Measurements from ENCODE around the gene PTPRJ. TPM values are rescaled to one million over a fixed set of nuclear protein-coding genes. Genes with fewer than 3 reads are reported as not detected.

Gene PTPRJ
- total and polyA plus RNA-seq, 7 donors = 2.4 to 23.3 (median 10.2) TPM

DNA sequence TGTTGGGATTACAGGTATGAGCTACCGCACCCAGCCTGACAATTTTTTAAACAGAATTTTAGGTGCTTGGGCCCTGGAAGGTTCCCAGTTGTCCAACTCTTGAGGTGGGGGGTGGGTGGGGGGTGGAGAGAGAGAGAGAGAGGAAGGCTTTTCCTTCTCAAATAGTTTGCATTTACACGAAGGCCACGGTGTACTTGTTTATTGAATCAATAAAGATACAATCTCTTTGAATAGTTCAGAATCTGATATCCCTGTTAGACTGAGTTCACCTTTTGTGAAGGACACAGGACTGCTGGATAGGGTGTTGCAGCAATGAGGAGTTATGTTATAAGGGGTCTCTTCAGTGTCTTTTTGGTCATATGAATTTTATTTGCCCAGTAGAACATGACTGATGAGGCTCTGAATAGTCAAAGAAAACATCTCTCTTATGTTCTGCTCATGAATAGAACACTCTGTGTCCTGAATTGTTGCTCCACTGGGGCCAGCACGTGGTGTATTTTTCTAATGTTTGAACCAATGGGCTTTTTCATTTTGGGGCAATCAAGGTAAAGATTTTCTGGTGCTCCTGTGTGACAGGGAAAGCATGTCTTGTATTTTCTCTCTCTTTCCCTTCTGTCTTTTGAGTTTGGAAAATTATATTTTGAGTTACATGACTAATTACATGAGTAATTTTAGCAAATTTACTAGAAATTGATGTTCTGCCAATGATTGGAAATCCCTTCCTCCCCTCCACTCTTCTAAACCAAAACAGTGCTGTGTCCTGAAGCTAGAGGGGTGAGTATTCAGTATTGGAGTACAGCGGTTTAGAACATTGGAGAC lies 61.7 kb downstream of the PTPRJ start:
- Histone ChIP-seq H3K27ac (peak overlapping the region in 3 of 4 donors; percentile 9 to 25 (median 24)), H3K27me3 (no peaks in the 10 kb centered on the region), H3K36me3 (no peaks in the 10 kb centered on the region), H3K9me3 (no peaks in the 10 kb centered on the region), H3K4me1 (peaks cover 0 to 5% (median 0%) of the 10 kb centered on the region in 4 donors), H3K4me3 (no peak overlapping the region)
- intact Hi-C loops (cut with DNase I) = no loop called here
- no peak for DNase-seq
- no peak for TF ChIP-seq POLR2A (IDR thresholded peaks at IDR 0.05)
- WGBS, 2 donors = 77 to 84% methylated on average over 5 of the region's 5 CpGs

DNA sequence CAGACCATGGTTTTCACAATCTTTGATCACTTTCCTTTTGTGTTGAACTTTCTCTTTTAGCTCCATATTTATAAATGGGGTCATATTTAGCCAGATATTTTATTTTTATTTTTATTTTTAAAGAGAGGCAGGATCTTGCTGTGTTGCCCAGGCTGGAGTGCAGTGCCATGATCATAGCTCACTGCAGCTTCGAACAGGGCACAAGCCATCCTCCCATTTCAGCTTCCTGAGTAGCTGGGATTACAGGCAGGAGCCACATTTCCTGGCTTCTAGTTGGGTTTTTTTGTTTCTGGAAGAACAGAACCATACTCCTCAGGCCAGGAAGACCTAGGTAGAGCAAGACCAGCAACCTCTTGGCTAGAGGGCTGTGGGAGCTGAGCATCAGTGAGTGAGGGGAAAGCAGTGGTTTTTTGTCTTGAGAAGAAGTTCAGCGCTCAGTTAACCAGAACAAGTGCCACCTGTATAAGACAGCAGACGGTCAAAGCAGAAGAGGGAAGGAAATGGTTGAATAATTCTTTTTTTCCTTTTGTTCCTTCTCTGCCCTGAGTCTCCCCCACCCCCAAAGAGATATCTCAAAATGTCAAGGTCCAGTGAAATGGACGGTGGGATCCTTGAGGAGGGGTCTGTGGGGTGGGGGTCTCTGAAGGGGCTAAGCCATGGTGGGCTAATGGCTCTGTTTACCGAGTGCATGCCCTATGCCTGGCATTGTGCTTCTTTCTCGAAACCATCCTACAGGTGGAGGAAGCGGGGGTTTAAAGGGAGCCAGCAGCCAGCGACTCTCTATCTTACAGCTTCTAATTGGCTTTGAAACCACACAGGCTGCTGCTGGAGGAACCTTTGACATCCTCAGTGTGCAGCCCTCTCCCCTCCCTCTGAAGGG lies 63.0 kb downstream of the PTPRJ start:
- Histone ChIP-seq H3K4me1 (peaks cover 0 to 5% (median 0%) of the 10 kb centered on the region in 4 donors), H3K27me3 (no peaks in the 10 kb centered on the region), H3K9me3 (no peaks in the 10 kb centered on the region), H3K27ac (peak overlapping the region in 3 of 4 donors; percentile 24 to 40 (median 25)), H3K4me3 (no peak overlapping the region), H3K36me3 (no peaks in the 10 kb centered on the region)
- 54 to 87% methylated on average over 8 of the region's 8 CpGs for WGBS, 2 donors
- intact Hi-C loops (cut with DNase I) = no loop called here
- DNase-seq = no peak
- TF ChIP-seq POLR2A (IDR thresholded peaks at IDR 0.05) (no peak), EP300 (IDR thresholded peaks at IDR 0.05) (no peak), POLR2AphosphoS5 (IDR thresholded peaks at IDR 0.05) (no peak)
- TF ChIP-seq, protein P1, sequence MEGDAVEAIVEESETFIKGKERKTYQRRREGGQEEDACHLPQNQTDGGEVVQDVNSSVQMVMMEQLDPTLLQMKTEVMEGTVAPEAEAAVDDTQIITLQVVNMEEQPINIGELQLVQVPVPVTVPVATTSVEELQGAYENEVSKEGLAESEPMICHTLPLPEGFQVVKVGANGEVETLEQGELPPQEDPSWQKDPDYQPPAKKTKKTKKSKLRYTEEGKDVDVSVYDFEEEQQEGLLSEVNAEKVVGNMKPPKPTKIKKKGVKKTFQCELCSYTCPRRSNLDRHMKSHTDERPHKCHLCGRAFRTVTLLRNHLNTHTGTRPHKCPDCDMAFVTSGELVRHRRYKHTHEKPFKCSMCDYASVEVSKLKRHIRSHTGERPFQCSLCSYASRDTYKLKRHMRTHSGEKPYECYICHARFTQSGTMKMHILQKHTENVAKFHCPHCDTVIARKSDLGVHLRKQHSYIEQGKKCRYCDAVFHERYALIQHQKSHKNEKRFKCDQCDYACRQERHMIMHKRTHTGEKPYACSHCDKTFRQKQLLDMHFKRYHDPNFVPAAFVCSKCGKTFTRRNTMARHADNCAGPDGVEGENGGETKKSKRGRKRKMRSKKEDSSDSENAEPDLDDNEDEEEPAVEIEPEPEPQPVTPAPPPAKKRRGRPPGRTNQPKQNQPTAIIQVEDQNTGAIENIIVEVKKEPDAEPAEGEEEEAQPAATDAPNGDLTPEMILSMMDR (IDR thresholded peaks at IDR 0.05) = no peak

DNA sequence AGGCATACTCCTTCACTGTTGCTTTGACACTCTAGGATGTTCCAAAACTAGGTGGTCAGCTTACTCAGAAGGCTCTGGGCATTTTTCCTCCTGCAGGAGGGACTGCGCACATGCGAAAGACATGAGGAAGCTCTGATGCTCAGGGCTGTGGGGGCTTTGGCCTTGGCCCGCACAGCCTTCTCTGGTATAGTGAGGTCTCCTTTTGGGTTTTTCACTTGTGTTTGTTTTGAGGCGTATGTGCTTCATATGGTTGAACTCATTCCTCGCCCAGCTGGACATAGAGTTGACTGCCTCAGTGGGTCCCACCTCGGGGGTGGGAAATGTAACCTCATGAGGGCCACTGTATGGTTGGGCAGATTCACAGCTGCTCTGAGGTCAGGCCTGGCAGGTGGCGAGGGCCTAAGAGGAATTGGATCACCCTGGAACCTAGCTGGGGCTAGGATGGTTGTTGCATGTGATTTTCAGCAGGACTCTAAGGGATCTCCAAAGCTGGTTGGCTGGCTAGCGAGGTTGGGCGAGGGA lies 63.7 kb downstream of the PTPRJ start:
- intact Hi-C loops (cut with DNase I) = no loop called here
- TF ChIP-seq POLR2AphosphoS5 (IDR thresholded peaks at IDR 0.05) = no peak
- no peak for TF ChIP-seq POLR2A (IDR thresholded peaks at IDR 0.05)
- no peak for TF ChIP-seq EP300 (IDR thresholded peaks at IDR 0.05)
- TF ChIP-seq, protein P1 (IDR thresholded peaks at IDR 0.05) = no peak
- H3K9me3 ChIP-seq = no peaks in the 10 kb centered on the region
- no peak for DNase-seq
- 75 to 96% methylated on average over 9 of the region's 9 CpGs for WGBS, 2 donors
- peaks cover 0 to 5% (median 0%) of the 10 kb centered on the region in 4 donors for H3K4me1 ChIP-seq
- H3K4me3 ChIP-seq = no peak overlapping the region
- no peaks in the 10 kb centered on the region for H3K36me3 ChIP-seq
- H3K27me3 ChIP-seq = no peaks in the 10 kb centered on the region
- H3K27ac ChIP-seq = peak overlapping the region in 3 of 4 donors; percentile 20 to 40 (median 24)

DNA sequence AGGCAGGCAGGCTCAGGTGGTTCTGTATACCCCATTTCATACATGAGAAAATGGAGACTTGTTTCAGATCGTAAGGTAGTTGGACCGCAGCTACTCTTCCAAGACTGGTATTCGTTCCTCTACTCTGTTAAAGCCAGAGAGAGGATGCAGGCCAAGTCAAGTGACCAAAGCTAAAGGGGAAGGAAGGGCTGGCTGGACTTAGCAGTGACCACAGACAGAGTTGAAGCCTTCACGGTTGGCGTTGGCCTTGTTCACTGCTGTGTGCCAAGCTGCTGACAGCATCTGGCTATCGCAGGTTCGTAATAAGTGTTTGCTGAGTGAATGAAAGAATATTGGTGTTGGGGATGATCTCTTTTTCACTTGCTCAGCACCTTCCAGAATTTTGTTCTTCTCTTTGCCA lies 64.2 kb downstream of the PTPRJ start:
- peaks cover 0 to 5% (median 0%) of the 10 kb centered on the region in 4 donors for H3K4me1 ChIP-seq
- intact Hi-C loops (cut with DNase I) = no loop called here
- H3K27me3 ChIP-seq = no peaks in the 10 kb centered on the region
- no peak for DNase-seq
- H3K4me3 ChIP-seq = no peak overlapping the region
- TF ChIP-seq, protein P1 (IDR thresholded peaks at IDR 0.05) = no peak
- TF ChIP-seq POLR2A (IDR thresholded peaks at IDR 0.05) (no peak), EP300 (IDR thresholded peaks at IDR 0.05) (no peak), POLR2AphosphoS5 (IDR thresholded peaks at IDR 0.05) (no peak)
- 82 to 89% methylated on average over 7 of the region's 7 CpGs for WGBS, 2 donors
- peak overlapping the region in 3 of 4 donors; percentile 20 to 40 (median 24) for H3K27ac ChIP-seq
- no peaks in the 10 kb centered on the region for H3K36me3 ChIP-seq
- no peaks in the 10 kb centered on the region for H3K9me3 ChIP-seq

DNA sequence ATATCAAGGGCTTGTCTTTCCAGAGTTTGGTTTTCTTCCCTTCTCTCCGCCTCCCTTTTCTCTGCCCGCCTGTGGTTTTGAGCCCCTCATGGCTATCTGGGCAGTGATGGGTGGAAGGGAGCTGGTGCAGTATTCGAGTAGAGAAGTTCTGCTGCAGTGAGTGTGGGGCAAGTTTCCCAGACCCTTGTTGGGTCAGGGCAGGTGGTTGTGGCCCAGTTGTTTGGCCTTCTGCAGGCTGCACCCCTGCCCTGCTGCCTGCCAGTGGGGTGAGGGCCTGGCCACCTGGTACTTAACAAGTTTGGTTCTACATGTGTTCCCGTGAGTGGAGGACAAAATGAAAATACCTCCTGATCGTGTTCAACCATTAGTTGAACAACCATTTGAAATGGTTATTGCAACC lies 65.2 kb downstream of the PTPRJ start:
- intact Hi-C loops (cut with DNase I) = no loop called here
- no peaks in the 10 kb centered on the region for H3K27me3 ChIP-seq
- TF ChIP-seq, protein P1 (IDR thresholded peaks at IDR 0.05) = no peak
- no peak for TF ChIP-seq POLR2A (IDR thresholded peaks at IDR 0.05)
- TF ChIP-seq EP300 (IDR thresholded peaks at IDR 0.05) = no peak
- no peak for TF ChIP-seq POLR2AphosphoS5 (IDR thresholded peaks at IDR 0.05)
- H3K9me3 ChIP-seq = no peaks in the 10 kb centered on the region
- H3K36me3 ChIP-seq = no peaks in the 10 kb centered on the region
- DNase-seq = no peak
- H3K27ac ChIP-seq = no peak overlapping the region
- no peak overlapping the region for H3K4me3 ChIP-seq
- peaks cover 0 to 5% (median 1%) of the 10 kb centered on the region in 4 donors for H3K4me1 ChIP-seq
- WGBS, 2 donors = 86 to 96% methylated on average over 5 of the region's 5 CpGs

Measured in sigmoid colon (tissue), 7 donors.